Calu3 (cell line): Measurements from ENCODE around the gene MTG1. TPM values are rescaled to one million over a fixed set of nuclear protein-coding genes. Genes with fewer than 3 reads are reported as not detected.

Experiments used
- BruUV-seq: library from RNA; stranded (reverse); fragments of 400-500 nt; replicated peaks from 2 replicates; lab custom pipeline; 2021; lab: Mats Ljungman, UMichigan
- CTCF ChIA-PET: fragments of 300-600 bp; sonication (Branson Sonifier 250); formaldehyde crosslinking; loops from one replicate; lab custom pipeline; 2022; ENCODE audit warnings: antibody characterized with exemption; lab: Charles Lee
- DNase-seq: peaks from one replicate; pipeline ENCODE4 v3.0.0; 2022
- H3K27ac Mint-ChIP-seq: one replicate; pipeline ENCODE4 v1.8.0; 2022; ENCODE audit warnings: mixed read lengths; ENCODE audit not compliant: unreplicated experiment
- H3K27me3 Mint-ChIP-seq: one replicate; pipeline ENCODE4 v1.8.0; 2022; ENCODE audit warnings: mixed read lengths; ENCODE audit not compliant: unreplicated experiment
- H3K36me3 Mint-ChIP-seq: one replicate; pipeline ENCODE4 v1.8.0; 2022; ENCODE audit warnings: mild to moderate bottlenecking, moderate library complexity, mixed read lengths; ENCODE audit not compliant: insufficient read depth, unreplicated experiment
- H3K4me1 Mint-ChIP-seq: one replicate; pipeline ENCODE4 v1.8.0; 2022; ENCODE audit warnings: mild to moderate bottlenecking, low read depth, mixed read lengths; ENCODE audit not compliant: unreplicated experiment
- H3K4me3 Mint-ChIP-seq: one replicate; pipeline ENCODE4 v1.8.0; 2022; ENCODE audit warnings: mild to moderate bottlenecking, low read depth, moderate library complexity, mixed read lengths; ENCODE audit not compliant: unreplicated experiment
- H3K9me3 Mint-ChIP-seq: one replicate; pipeline ENCODE4 v1.8.0; 2022; ENCODE audit warnings: low read depth, mixed read lengths; ENCODE audit not compliant: unreplicated experiment
- intact Hi-C: fragments of 100-400 bp; cut with micrococcal nuclease; formaldehyde crosslinking; loops from one replicate; pipeline ENCODE4 v1.10.0; 2022; ENCODE audit not compliant: unreplicated experiment
- total RNA-seq: library from RNA; stranded (reverse); gene quantifications from 2 replicates; pipeline ENCODE4 v1.2.3, GENCODE V29; 2022
- TF ChIP-seq, protein P1 (sequence below): fragments of 200-600 bp; IDR thresholded peaks from one replicate; pipeline ENCODE4 v1.8.0; 2022; ENCODE audit warnings: antibody characterized with exemption; ENCODE audit not compliant: unreplicated experiment

The MTG1 gene
- total RNA-seq, 1 experiment from 2014 or later = 39.5 TPM

- Mint-ChIP-seq H3K27ac (peak overlapping the region; percentile 90), H3K9me3 (no peaks in the 10 kb centered on the region), H3K27me3 (no peaks in the 10 kb centered on the region), H3K4me3 (peak overlapping the region; percentile 86), H3K36me3 (peaks cover 31% of the 10 kb centered on the region), H3K4me1 (peaks cover 12% of the 10 kb centered on the region)
- TF ChIP-seq, protein P1, sequence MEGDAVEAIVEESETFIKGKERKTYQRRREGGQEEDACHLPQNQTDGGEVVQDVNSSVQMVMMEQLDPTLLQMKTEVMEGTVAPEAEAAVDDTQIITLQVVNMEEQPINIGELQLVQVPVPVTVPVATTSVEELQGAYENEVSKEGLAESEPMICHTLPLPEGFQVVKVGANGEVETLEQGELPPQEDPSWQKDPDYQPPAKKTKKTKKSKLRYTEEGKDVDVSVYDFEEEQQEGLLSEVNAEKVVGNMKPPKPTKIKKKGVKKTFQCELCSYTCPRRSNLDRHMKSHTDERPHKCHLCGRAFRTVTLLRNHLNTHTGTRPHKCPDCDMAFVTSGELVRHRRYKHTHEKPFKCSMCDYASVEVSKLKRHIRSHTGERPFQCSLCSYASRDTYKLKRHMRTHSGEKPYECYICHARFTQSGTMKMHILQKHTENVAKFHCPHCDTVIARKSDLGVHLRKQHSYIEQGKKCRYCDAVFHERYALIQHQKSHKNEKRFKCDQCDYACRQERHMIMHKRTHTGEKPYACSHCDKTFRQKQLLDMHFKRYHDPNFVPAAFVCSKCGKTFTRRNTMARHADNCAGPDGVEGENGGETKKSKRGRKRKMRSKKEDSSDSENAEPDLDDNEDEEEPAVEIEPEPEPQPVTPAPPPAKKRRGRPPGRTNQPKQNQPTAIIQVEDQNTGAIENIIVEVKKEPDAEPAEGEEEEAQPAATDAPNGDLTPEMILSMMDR = no peak
- intact Hi-C loops = no loop called here
- no peak for DNase-seq
- BruUV-seq = TSS peak; percentile 45
- CTCF ChIA-PET = no interaction called here
These were observed 854 bp downstream of the MTG1 start for GRCh38 chr10:133394801-133395221.

DNA sequence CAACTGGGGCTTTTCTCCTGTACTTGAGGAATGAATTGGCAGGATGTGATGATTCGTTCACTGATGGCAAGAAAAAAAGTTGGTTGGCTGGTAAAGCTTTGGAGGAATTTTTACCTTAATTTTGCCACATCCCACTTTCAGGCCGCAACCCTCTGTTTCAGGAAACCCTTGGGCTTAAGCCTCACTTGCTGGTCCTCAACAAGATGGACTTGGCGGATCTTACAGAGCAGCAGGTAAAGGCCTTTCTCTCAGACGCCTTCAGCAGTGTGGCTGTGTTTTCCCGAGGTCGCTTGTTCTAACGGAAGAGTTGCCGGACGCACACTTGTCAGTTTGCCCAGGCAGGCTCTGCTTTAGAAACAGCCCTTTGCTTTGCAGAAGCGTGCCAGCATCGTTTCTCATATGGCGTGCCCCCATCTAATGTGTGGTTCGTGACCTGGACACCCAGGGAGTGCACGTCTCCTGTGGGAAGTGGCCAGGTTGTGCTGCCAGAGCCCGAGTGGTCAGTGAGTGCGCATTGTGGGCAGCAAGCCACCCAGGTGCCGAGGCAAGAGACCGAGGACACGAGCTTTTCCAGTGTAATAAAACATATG is 2.2 kb downstream of the MTG1 start:
- CTCF ChIA-PET = no interaction called here
- TF ChIP-seq, protein P1 = no peak
- no peak overlapping the region for H3K4me3 Mint-ChIP-seq
- H3K27ac Mint-ChIP-seq = no peak overlapping the region
- BruUV-seq = no TSS peak
- peaks cover 30% of the 10 kb centered on the region for H3K36me3 Mint-ChIP-seq
- peaks cover 8% of the 10 kb centered on the region for H3K4me1 Mint-ChIP-seq
- DNase-seq = no peak
- intact Hi-C loops = no loop called here
- H3K27me3 Mint-ChIP-seq = no peaks in the 10 kb centered on the region
- H3K9me3 Mint-ChIP-seq = no peaks in the 10 kb centered on the region

GRCh38 chr10:133397938-133398337 is 4.0 kb downstream of the MTG1 start:
- TF ChIP-seq, protein P1 = no peak
- Mint-ChIP-seq H3K4me3 (no peak overlapping the region), H3K36me3 (peaks cover 36% of the 10 kb centered on the region), H3K4me1 (no peaks in the 10 kb centered on the region), H3K27ac (no peak overlapping the region), H3K9me3 (no peaks in the 10 kb centered on the region), H3K27me3 (no peaks in the 10 kb centered on the region)
- intact Hi-C loops = no loop called here
- DNase-seq = no peak
- CTCF ChIA-PET = no interaction called here
- no TSS peak for BruUV-seq

GRCh38 chr10:133399123-133399601 is 5.2 kb downstream of the MTG1 start:
- no peak overlapping the region for H3K4me3 Mint-ChIP-seq
- TF ChIP-seq, protein P1 = no peak
- intact Hi-C loops = no loop called here
- H3K27ac Mint-ChIP-seq = no peak overlapping the region
- CTCF ChIA-PET = no interaction called here
- H3K4me1 Mint-ChIP-seq = no peaks in the 10 kb centered on the region
- H3K9me3 Mint-ChIP-seq = no peaks in the 10 kb centered on the region
- DNase-seq = no peak
- no peaks in the 10 kb centered on the region for H3K27me3 Mint-ChIP-seq
- peaks cover 32% of the 10 kb centered on the region for H3K36me3 Mint-ChIP-seq
- BruUV-seq = no TSS peak
